HepG2 (cell line): ENCODE results near the gene C1QL2. TPM values are rescaled to one million over a fixed set of nuclear protein-coding genes. Genes with fewer than 3 reads are reported as not detected.

Source experiments
- ARID5B ChIP-seq: IDR thresholded peaks from 2 replicates; pipeline ENCODE4 v1.4.0; 2020; ENCODE audit warnings: mild to moderate bottlenecking, missing genetic modification reagents
- ERF ChIP-seq: IDR thresholded peaks from 2 replicates; pipeline ENCODE4 v1.6.1; 2018; ENCODE audit warnings: missing biosample characterization, missing genetic modification reagents
- NBN ChIP-seq: fragments of 450-650 bp; conservative IDR thresholded peaks from 2 replicates; pipeline ENCODE4 v1.6.1; 2017
- PBX2 ChIP-seq: IDR thresholded peaks from 2 replicates; pipeline ENCODE4 v1.6.1; 2016; ENCODE audit warnings: control low read depth
- TBP ChIP-seq: sonication (generic); formaldehyde crosslinking; IDR thresholded peaks from 2 replicates; pipeline ENCODE4 v1.5.0; 2020; ENCODE audit warnings: missing genetic modification reagents
- TCF7L2 ChIP-seq: IDR thresholded peaks from 2 replicates; pipeline ENCODE4 v1.6.1; 2011; ENCODE audit warnings: mild to moderate bottlenecking, low read depth, low read length, moderate library complexity
- TRAFD1 ChIP-seq: sonication (generic); formaldehyde crosslinking; IDR thresholded peaks from 2 replicates; pipeline ENCODE4 v1.5.1; 2020; ENCODE audit warnings: missing genetic modification reagents, mild to moderate bottlenecking, borderline replicate concordance
- ZMYM2 ChIP-seq: sonication (generic); formaldehyde crosslinking; IDR thresholded peaks from 2 replicates; pipeline ENCODE4 v1.8.0; 2022; ENCODE audit warnings: mild to moderate bottlenecking, missing genetic modification reagents
- ZNF143 ChIP-seq: sonication (generic); formaldehyde crosslinking; IDR thresholded peaks from 2 replicates; pipeline ENCODE4 v1.4.0; 2020; ENCODE audit warnings: missing genetic modification reagents
- ZNF264 ChIP-seq: sonication (generic); formaldehyde crosslinking; IDR thresholded peaks from 2 replicates; pipeline ENCODE4 v1.4.0; 2020; ENCODE audit warnings: missing genetic modification reagents
- ZNF446 ChIP-seq: sonication (generic); formaldehyde crosslinking; IDR thresholded peaks from 2 replicates; pipeline ENCODE4 v1.5.0; 2020; ENCODE audit warnings: mild to moderate bottlenecking, missing genetic modification reagents
- ZNF557 ChIP-seq: sonication (generic); formaldehyde crosslinking; IDR thresholded peaks from 2 replicates; pipeline ENCODE4 v1.4.0; 2020; ENCODE audit warnings: missing genetic modification reagents
- ZNF646 ChIP-seq: sonication (generic); formaldehyde crosslinking; IDR thresholded peaks from 2 replicates; pipeline ENCODE4 v1.9.0; 2021; ENCODE audit warnings: mild to moderate bottlenecking, missing genetic modification reagents
- ZNF660 ChIP-seq: sonication (generic); formaldehyde crosslinking; IDR thresholded peaks from 2 replicates; pipeline ENCODE4 v1.5.1; 2020; ENCODE audit warnings: mild to moderate bottlenecking, low read depth, missing genetic modification reagents, borderline replicate concordance
- ZNF878 ChIP-seq: sonication (generic); formaldehyde crosslinking; IDR thresholded peaks from 2 replicates; pipeline ENCODE4 v1.8.1; 2023; ENCODE audit warnings: mild to moderate bottlenecking, missing genetic modification reagents, moderate library complexity
- polyA plus RNA-seq, 8 experiments: library from polyadenylated mRNA; depleted of rRNA in 3 of 8; stranded (reverse) in 7 of 8; unstranded in 1 of 8; fragments of >200 nt; fragmentation: Illumina TruSeq in 4 of 8; extraction: Trizol in 4 of 8; gene quantifications; 2 replicates each; pipeline versions ENCODE4 v1.2.1 to v1.2.3, GENCODE V29; 2011 to 2016; ENCODE audit warnings: low read depth in 4 of 8, missing spikeins in 1 of 8, mixed read lengths in 1 of 8; ENCODE audit not compliant: insufficient read depth in 1 of 8
- total RNA-seq, 5 experiments: library from RNA; depleted of rRNA; stranded (reverse); fragments of >200 nt; fragmentation: Illumina TruSeq; extraction: Trizol; gene quantifications; 2 replicates each; pipeline ENCODE4 v1.2.3, GENCODE V29; 2016; ENCODE audit warnings: low read depth in 1 of 5

Gene C1QL2
- total and polyA plus RNA-seq, 2 of the 13 experiments (the other 11 are each of a cell fraction or from before 2014, with no cell fraction given) = not detected

- no peak for TF ChIP-seq TRAFD1 (CRISPR knock-in tag)
- no peak for TF ChIP-seq ARID5B (CRISPR knock-in tag)
- peak; percentile 79 for TF ChIP-seq ERF (CRISPR knock-in tag)
- TF ChIP-seq TCF7L2 = no peak
- TF ChIP-seq ZNF143 (CRISPR knock-in tag) = 0 out of 2 replicates have a peak, but pooled peaks have one; percentile 17
- TF ChIP-seq NBN = no peak
- TF ChIP-seq ZNF660 (CRISPR knock-in tag) = no peak
- TF ChIP-seq ZNF878 (CRISPR knock-in tag) = no peak; the same call in 1 of the 2 replicates
- no peak for TF ChIP-seq TBP (CRISPR knock-in tag)
- no peak for TF ChIP-seq ZNF646
- TF ChIP-seq ZNF264 (CRISPR knock-in tag) = peak; percentile 70; the same call in 1 of the 2 replicates
- TF ChIP-seq ZNF557 (CRISPR knock-in tag) = 0 out of 2 replicates have a peak, but pooled peaks have one; percentile 67
- TF ChIP-seq ZMYM2 (CRISPR knock-in tag) = no peak
- TF ChIP-seq ZNF446 (CRISPR knock-in tag) = no peak
- TF ChIP-seq PBX2 (CRISPR knock-in tag) = no peak
Measured at GRCh38 chr2:119106301-119106897, 52.2 kb downstream of the C1QL2 start (continued).
